Panc1 (cell line): ENCODE data around the gene WBP2.

Experiments
- POLR2AphosphoS5 ChIP-seq: IDR thresholded peaks from 2 replicates; pipeline ENCODE4 v1.6.1; 2012; ENCODE audit warnings: mild to moderate bottlenecking, low read depth, low read length, moderate library complexity
- TF ChIP-seq, protein P1 (sequence below): fragments of 450-650 bp; IDR thresholded peaks from 2 replicates; pipeline ENCODE4 v1.5.1; 2017; ENCODE audit warnings: mild to moderate bottlenecking
- TF ChIP-seq, protein P2 (sequence below), 2 experiments: IDR thresholded peaks; 2 replicates each; pipeline ENCODE4 v1.6.1; 2011 to 2012; ENCODE audit warnings: low read depth in 2 of 2, control low read depth in 1 of 2, low read length in 1 of 2, mild to moderate bottlenecking in 1 of 2, moderate library complexity in 1 of 2; ENCODE audit not compliant: insufficient read depth in 1 of 2

GRCh38 chr17:75803883-75804282, 51.3 kb downstream of the WBP2 start:
- TF ChIP-seq, protein P1, sequence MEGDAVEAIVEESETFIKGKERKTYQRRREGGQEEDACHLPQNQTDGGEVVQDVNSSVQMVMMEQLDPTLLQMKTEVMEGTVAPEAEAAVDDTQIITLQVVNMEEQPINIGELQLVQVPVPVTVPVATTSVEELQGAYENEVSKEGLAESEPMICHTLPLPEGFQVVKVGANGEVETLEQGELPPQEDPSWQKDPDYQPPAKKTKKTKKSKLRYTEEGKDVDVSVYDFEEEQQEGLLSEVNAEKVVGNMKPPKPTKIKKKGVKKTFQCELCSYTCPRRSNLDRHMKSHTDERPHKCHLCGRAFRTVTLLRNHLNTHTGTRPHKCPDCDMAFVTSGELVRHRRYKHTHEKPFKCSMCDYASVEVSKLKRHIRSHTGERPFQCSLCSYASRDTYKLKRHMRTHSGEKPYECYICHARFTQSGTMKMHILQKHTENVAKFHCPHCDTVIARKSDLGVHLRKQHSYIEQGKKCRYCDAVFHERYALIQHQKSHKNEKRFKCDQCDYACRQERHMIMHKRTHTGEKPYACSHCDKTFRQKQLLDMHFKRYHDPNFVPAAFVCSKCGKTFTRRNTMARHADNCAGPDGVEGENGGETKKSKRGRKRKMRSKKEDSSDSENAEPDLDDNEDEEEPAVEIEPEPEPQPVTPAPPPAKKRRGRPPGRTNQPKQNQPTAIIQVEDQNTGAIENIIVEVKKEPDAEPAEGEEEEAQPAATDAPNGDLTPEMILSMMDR = no peak
- no peak for TF ChIP-seq POLR2AphosphoS5
- TF ChIP-seq, protein P2, sequence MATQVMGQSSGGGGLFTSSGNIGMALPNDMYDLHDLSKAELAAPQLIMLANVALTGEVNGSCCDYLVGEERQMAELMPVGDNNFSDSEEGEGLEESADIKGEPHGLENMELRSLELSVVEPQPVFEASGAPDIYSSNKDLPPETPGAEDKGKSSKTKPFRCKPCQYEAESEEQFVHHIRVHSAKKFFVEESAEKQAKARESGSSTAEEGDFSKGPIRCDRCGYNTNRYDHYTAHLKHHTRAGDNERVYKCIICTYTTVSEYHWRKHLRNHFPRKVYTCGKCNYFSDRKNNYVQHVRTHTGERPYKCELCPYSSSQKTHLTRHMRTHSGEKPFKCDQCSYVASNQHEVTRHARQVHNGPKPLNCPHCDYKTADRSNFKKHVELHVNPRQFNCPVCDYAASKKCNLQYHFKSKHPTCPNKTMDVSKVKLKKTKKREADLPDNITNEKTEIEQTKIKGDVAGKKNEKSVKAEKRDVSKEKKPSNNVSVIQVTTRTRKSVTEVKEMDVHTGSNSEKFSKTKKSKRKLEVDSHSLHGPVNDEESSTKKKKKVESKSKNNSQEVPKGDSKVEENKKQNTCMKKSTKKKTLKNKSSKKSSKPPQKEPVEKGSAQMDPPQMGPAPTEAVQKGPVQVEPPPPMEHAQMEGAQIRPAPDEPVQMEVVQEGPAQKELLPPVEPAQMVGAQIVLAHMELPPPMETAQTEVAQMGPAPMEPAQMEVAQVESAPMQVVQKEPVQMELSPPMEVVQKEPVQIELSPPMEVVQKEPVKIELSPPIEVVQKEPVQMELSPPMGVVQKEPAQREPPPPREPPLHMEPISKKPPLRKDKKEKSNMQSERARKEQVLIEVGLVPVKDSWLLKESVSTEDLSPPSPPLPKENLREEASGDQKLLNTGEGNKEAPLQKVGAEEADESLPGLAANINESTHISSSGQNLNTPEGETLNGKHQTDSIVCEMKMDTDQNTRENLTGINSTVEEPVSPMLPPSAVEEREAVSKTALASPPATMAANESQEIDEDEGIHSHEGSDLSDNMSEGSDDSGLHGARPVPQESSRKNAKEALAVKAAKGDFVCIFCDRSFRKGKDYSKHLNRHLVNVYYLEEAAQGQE (IDR thresholded peaks at IDR 0.05; ENCODE audit: insufficient read depth in 1 of 2, low read depth in 2 of 2, low read length in 1 of 2) = no peak
